ENCODE data around the gene FBXW7.

DNA sequence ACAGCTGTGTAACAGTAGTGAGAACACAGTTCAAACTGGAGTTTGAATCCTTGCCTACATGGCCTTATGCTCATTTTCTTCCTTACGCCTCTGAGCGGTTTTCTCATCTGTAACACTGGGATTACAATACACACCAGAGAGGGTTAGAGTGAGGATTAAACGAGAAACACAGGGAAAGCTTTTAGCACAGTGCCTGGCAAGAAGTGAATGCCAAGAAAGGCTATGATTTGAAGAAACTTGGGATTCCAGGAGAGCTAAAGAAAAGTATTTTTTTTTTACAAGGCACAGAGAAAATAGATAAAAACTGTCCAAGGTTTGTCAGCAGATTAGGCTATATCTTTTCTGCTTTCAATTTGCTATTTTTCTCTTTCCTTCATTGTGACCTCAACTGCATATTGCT, 246.4 kb downstream of the FBXW7 start:
- TF ChIP-seq, protein P1, sequence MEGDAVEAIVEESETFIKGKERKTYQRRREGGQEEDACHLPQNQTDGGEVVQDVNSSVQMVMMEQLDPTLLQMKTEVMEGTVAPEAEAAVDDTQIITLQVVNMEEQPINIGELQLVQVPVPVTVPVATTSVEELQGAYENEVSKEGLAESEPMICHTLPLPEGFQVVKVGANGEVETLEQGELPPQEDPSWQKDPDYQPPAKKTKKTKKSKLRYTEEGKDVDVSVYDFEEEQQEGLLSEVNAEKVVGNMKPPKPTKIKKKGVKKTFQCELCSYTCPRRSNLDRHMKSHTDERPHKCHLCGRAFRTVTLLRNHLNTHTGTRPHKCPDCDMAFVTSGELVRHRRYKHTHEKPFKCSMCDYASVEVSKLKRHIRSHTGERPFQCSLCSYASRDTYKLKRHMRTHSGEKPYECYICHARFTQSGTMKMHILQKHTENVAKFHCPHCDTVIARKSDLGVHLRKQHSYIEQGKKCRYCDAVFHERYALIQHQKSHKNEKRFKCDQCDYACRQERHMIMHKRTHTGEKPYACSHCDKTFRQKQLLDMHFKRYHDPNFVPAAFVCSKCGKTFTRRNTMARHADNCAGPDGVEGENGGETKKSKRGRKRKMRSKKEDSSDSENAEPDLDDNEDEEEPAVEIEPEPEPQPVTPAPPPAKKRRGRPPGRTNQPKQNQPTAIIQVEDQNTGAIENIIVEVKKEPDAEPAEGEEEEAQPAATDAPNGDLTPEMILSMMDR (conservative IDR thresholded peaks at IDR 0.05; ENCODE audit: low read depth, low read length) = no peak
- no peak for TF ChIP-seq EZH2 (IDR thresholded peaks at IDR 0.05; ENCODE audit: borderline replicate concordance, low read depth, low read length, poor library complexity, severe bottlenecking)
